NT2/D1 (cell line): ENCODE results near the gene LRTM1.

ENCODE experiments used
- DNase-seq: peaks from one replicate; pipeline ENCODE4 v3.0.0-alpha.2; 2011; ENCODE audit warnings: low read depth, low spot score
- H3K27me3 ChIP-seq: 2 replicates; pipeline ENCODE4 v1.6.0; 2011; ENCODE audit warnings: mild to moderate bottlenecking; ENCODE audit not compliant: insufficient read length, insufficient read depth
- H3K36me3 ChIP-seq: 2 replicates; pipeline ENCODE4 v1.6.1; 2011; ENCODE audit warnings: mild to moderate bottlenecking, low read length, mixed read lengths; ENCODE audit not compliant: insufficient read depth, insufficient read length
- H3K4me1 ChIP-seq: 2 replicates; pipeline ENCODE4 v1.5.1; 2011; ENCODE audit not compliant: insufficient read depth, insufficient read length
- H3K4me3 ChIP-seq: 2 replicates; pipeline ENCODE4 v1.5.1; 2011; ENCODE audit warnings: low read depth; ENCODE audit not compliant: insufficient read length
- H3K9ac ChIP-seq: 2 replicates; pipeline ENCODE4 v1.6.0; 2011; ENCODE audit warnings: low read depth; ENCODE audit not compliant: insufficient read length
- H3K9me3 ChIP-seq: 2 replicates; pipeline ENCODE4 v1.5.1; 2011; ENCODE audit warnings: mild to moderate bottlenecking, low read length; ENCODE audit not compliant: insufficient read depth
- SUZ12 ChIP-seq: IDR thresholded peaks from 2 replicates; pipeline ENCODE4 v1.6.1; 2011; ENCODE audit not compliant: insufficient read length, insufficient read depth; ENCODE audit errors: extremely low read depth
- YY1 ChIP-seq: IDR thresholded peaks from 2 replicates; pipeline ENCODE4 v1.6.1; 2011; ENCODE audit not compliant: insufficient read length, insufficient read depth
- ZNF274 ChIP-seq: IDR thresholded peaks from 2 replicates; pipeline ENCODE4 v1.6.1; 2011; ENCODE audit warnings: mild to moderate bottlenecking, low read depth, low read length

Gene LRTM1

DNA sequence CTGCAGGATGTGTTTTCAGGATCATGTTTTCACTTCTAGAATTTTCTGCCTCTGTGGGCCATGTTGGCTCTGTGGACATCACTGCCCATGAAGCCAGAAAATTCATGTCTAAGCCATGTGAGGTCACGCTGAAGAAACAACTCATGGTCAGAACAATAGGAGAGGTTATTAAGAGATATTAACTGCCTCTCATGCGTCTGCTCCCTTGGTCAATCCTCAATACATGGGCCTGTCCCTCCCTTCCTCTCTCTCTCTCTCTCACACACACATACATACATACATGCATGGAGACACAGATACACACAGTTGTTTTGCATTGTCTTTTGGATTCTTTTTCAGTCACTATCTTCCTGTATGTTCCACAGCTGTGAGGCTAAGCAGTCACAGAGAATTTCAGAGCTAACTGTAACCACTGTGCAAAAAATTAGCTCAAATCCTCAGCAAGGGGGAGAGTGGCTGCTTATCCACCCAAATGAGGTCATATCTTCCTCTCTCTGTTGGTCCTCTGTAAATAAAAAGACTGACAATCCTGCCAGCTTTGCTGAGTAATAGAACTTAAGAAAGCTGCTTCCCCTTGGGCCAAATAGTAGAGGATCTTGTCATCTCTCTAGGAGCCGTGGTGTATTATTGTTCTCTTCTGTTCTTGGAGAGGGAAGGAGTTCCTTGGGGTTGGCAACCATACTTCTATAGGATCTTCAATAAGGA lies 45.6 kb downstream of the LRTM1 start:
- Histone ChIP-seq H3K9me3 (no peaks in the 10 kb centered on the region), H3K4me1 (no peaks in the 10 kb centered on the region), H3K4me3 (no peak overlapping the region), H3K9ac (no peak overlapping the region), H3K36me3 (peaks cover 6% of the 10 kb centered on the region), H3K27me3 (no peaks in the 10 kb centered on the region)
- TF ChIP-seq SUZ12 (no peak), ZNF274 (no peak), YY1 (no peak)
- DNase-seq: no peak

DNA sequence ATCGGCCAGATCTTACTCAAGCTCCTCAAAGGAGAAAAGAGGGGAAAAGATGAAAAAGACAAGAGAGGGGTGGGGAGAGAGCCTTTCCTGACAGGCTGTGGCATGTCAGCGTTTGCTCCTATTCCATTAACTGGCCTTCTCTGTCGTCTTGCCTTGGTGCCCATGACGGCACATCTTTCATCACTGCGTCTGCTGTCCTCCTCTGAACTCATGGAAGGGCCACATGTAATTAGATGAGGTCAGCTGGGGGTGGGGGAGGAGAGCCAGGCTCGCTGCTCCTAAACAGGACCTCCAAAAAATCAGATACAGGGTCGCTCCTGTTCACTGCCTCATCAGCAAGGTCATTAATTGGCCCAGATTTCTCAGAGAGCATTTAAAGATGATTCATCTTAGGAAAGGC lies 49.7 kb downstream of the LRTM1 start:
- DNase-seq: no peak
- no peak for TF ChIP-seq YY1
- TF ChIP-seq SUZ12: no peak
- TF ChIP-seq ZNF274: no peak
- Histone ChIP-seq H3K4me3 (no peak overlapping the region), H3K36me3 (peaks cover 6% of the 10 kb centered on the region), H3K27me3 (no peaks in the 10 kb centered on the region), H3K4me1 (peaks cover 2% of the 10 kb centered on the region), H3K9ac (no peak overlapping the region), H3K9me3 (no peaks in the 10 kb centered on the region)

DNA sequence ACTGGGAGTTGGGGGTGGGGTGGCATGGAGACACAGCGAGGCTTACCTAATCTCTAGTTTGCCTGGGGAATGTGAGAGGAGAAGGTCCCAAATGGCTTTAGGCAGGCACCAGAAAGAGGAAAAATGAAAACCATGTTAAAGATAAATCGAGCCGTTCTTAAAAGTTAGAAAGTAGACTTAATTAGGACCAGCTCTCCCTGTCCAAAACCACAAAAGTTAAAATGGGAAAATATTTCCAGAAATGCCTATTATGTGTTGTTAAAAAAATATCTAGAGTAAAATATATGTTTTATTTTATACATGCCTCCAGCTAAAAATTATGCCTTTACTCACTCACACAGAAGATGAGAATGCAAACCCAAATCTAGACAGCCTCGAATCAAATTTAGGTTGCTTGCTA lies 50.1 kb downstream of the LRTM1 start:
- Histone ChIP-seq H3K4me1 (peaks cover 2% of the 10 kb centered on the region), H3K9me3 (no peaks in the 10 kb centered on the region), H3K4me3 (no peak overlapping the region), H3K27me3 (no peaks in the 10 kb centered on the region), H3K36me3 (peaks cover 6% of the 10 kb centered on the region), H3K9ac (no peak overlapping the region)
- TF ChIP-seq YY1 (no peak), SUZ12 (no peak), ZNF274 (no peak)
- DNase-seq: no peak

DNA sequence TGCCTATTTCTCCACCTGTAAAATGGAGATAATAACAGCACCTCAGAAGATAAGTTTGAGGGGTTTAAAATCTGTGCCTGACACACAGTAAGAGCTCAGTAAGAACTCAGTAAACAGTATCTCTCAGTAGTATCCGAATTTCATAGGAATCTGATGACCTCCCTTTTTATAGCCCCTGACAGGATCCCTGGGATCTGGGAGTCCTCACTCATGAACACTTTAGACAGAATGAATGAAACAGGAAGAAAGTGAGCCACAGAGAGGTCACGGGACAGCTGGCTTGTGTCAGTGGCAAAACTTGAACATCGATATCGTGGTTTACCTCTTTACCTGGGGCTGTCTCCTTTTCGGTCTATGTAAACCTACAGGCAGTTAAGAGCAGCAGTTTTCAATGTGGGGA lies 51.2 kb downstream of the LRTM1 start:
- Histone ChIP-seq H3K9me3 (no peaks in the 10 kb centered on the region), H3K4me3 (no peak overlapping the region), H3K9ac (no peak overlapping the region), H3K36me3 (peaks cover 2% of the 10 kb centered on the region), H3K27me3 (no peaks in the 10 kb centered on the region), H3K4me1 (peaks cover 4% of the 10 kb centered on the region)
- no peak for DNase-seq
- TF ChIP-seq ZNF274 (no peak), YY1 (no peak), SUZ12 (no peak)

DNA sequence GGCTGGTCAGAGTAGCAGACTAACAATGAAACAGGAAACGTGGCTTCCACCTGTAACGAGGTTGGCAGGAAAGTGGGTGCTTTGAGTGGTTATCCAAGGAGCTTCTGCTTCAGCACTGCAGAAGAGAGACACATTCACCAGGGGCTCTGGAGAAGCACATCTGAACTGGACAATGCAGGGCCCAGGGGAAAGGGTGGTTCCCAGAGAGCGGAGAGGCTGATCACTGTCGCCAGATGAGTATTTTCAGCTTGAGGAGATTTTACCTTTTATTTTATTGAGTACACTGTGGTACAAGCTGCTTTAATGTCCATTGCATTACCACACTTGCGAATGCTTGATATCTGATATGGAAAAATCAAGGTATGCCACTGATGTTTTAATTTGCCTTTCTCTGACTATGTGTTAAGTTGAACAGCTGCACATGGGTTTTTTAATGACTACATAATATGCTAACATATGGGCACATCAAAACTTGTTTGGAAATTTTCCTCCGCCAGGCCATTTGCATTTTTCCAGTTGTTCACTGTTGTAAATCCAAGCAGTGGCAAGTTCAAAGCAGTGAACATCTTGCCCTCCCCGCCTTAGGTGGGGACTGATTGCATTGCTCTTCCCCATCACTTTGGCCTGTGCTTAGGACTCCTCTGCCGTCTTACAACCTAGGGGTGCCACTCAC lies 52.1 kb downstream of the LRTM1 start:
- no peak for DNase-seq
- peaks cover 3% of the 10 kb centered on the region for H3K36me3 ChIP-seq
- H3K9me3 ChIP-seq: no peaks in the 10 kb centered on the region
- no peak for TF ChIP-seq YY1
- no peak for TF ChIP-seq SUZ12
- no peak for TF ChIP-seq ZNF274
- no peak overlapping the region for H3K9ac ChIP-seq
- H3K4me3 ChIP-seq: no peak overlapping the region
- peaks cover 4% of the 10 kb centered on the region for H3K4me1 ChIP-seq
- no peaks in the 10 kb centered on the region for H3K27me3 ChIP-seq

DNA sequence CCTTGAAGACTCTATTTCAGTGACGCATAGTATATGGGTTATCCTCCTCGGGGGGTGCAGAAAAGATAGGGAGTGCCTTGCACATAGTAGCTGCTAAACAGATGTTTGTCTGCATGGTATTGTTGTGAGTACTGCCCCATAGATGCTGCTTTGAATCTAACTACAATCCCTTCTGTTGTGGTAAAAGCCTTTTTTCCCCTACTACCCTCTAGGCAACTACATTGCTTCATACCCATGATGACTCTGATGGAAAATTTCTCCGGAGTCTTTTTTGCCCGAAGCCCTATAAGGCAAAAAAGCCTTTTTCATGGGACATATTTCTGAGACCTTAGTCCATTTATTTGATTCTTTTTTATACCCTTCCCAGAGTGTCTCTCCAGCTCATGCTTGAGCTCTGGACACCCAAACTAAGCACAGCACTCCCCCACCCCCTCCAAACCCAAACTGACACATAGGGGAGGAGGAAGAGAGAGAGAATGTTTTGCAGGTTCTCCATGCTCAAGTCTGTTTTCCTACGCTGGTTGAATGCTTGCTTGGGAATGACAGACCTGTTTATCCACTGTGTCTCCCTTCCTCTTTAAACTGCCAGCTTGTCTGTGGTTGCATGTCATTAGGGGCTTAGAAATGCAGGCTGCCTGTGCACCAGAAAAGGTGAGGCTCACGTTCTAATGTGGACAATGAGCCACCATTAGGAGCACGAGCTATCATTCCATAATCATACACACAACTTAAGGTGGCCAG lies 52.9 kb downstream of the LRTM1 start:
- no peak overlapping the region for H3K9ac ChIP-seq
- peaks cover 4% of the 10 kb centered on the region for H3K4me1 ChIP-seq
- no peak overlapping the region for H3K4me3 ChIP-seq
- H3K9me3 ChIP-seq: no peaks in the 10 kb centered on the region
- H3K36me3 ChIP-seq: peaks cover 3% of the 10 kb centered on the region
- H3K27me3 ChIP-seq: no peaks in the 10 kb centered on the region
- TF ChIP-seq ZNF274 (no peak), SUZ12 (no peak), YY1 (no peak)
- DNase-seq: no peak
